ENCODE data around the gene MKI67. TPM values are rescaled to one million over a fixed set of nuclear protein-coding genes. Genes with fewer than 3 reads are reported as not detected.

The MKI67 gene
- total and polyA plus RNA-seq, 2 of the 13 experiments (the other 11 are each of a cell fraction or from before 2014, with no cell fraction given): 6.7 to 22.9 TPM

- BruUV-seq (replicated peaks): no TSS peak
- no peaks in the 10 kb centered on the region for H3K4me1 ChIP-seq (ENCODE audit: insufficient read depth, low read length)
- ChIA-PET POLR2A (no interaction called here), CTCF (ENCODE audit: low intra/inter-chr PET ratio, low total read pairs) (no interaction called here)
- H3K9ac ChIP-seq (ENCODE audit: insufficient read depth, low read depth, low read length): no peak overlapping the region
- no peak overlapping the region for H2AFZ ChIP-seq (ENCODE audit: low read length)
- ATAC-seq (no peak), DNase-seq (ENCODE audit: low spot score) (no peak), FAIRE-seq (no peak)
- in situ Hi-C loops (cut with HindIII; ENCODE audit: extremely low pct_ligation_motif_present, low pct_unique_long_range_greater_than_20kb): no loop called here
- no peak overlapping the region for H3K27ac ChIP-seq (ENCODE audit: extremely low read length, insufficient read depth, low read length)
- no peaks in the 10 kb centered on the region for H4K20me1 ChIP-seq (ENCODE audit: insufficient read depth, low read length)
- H3K4me2 ChIP-seq (ENCODE audit: low read depth, low read length): no peak overlapping the region
- peaks cover 1 to 5% of the 10 kb centered on the region in 2 experiments; a peak in 2 of 5 replicates for H3K27me3 ChIP-seq (ENCODE audit: control insufficient read depth in 1 of 2, insufficient read depth in 2 of 2, low read length in 2 of 2)
- intact Hi-C loops (cut with micrococcal nuclease; ENCODE audit: unreplicated experiment): no loop called here
- H3K36me3 ChIP-seq (replicated peaks in 1 of 2; ENCODE audit: control insufficient read depth in 1 of 2, insufficient read depth in 2 of 2, low read length in 2 of 2): no peaks in the 10 kb centered on the region
- H3K4me3 ChIP-seq (replicated peaks in 1 of 3; ENCODE audit: insufficient read depth in 1 of 3, low read depth in 2 of 3, low read length in 3 of 3): no peak overlapping the region
- WGBS (ENCODE audit: low lambda C conversion rate): 67% methylated on average over 16 of the region's 25 CpGs
- no peaks in the 10 kb centered on the region for H3K9me3 ChIP-seq (ENCODE audit: low read length)
- no peaks in the 10 kb centered on the region for H3K79me2 ChIP-seq (ENCODE audit: insufficient read depth, low read length)
- no peak for TF ChIP-seq XBP1 (CRISPR knock-in tag; IDR thresholded peaks at IDR 0.05)
- no peak for TF ChIP-seq HES4 (CRISPR knock-in tag; IDR thresholded peaks at IDR 0.05; ENCODE audit: borderline replicate concordance)
Measured at GRCh38 chr10:128055061-128055868, 71.0 kb downstream of the MKI67 start.

GRCh38 chr10:128054163-128054970, 71.9 kb downstream of the MKI67 start:
- ChIA-PET CTCF (ENCODE audit: low intra/inter-chr PET ratio, low total read pairs) (no interaction called here), POLR2A (no interaction called here)
- Histone ChIP-seq H3K27ac (ENCODE audit: extremely low read length, insufficient read depth, low read length) (no peak overlapping the region), H3K4me3 (replicated peaks in 1 of 3; ENCODE audit: insufficient read depth in 1 of 3, low read depth in 2 of 3, low read length in 3 of 3) (no peak overlapping the region), H2AFZ (ENCODE audit: low read length) (no peak overlapping the region), H3K9me3 (ENCODE audit: low read length) (no peaks in the 10 kb centered on the region), H3K9ac (ENCODE audit: insufficient read depth, low read depth, low read length) (no peak overlapping the region), H3K36me3 (replicated peaks in 1 of 2; ENCODE audit: control insufficient read depth in 1 of 2, insufficient read depth in 2 of 2, low read length in 2 of 2) (no peaks in the 10 kb centered on the region), H3K27me3 (ENCODE audit: control insufficient read depth in 1 of 2, insufficient read depth in 2 of 2, low read length in 2 of 2) (peaks cover 1 to 9% of the 10 kb centered on the region in 2 experiments; a peak in 1 of 5 replicates), H4K20me1 (ENCODE audit: insufficient read depth, low read length) (no peaks in the 10 kb centered on the region), H3K4me1 (ENCODE audit: insufficient read depth, low read length) (no peaks in the 10 kb centered on the region), H3K4me2 (ENCODE audit: low read depth, low read length) (no peak overlapping the region), H3K79me2 (ENCODE audit: insufficient read depth, low read length) (no peaks in the 10 kb centered on the region)
- WGBS (ENCODE audit: low lambda C conversion rate): 61% methylated on average over 10 of the region's 16 CpGs
- in situ Hi-C loops (cut with HindIII; ENCODE audit: extremely low pct_ligation_motif_present, low pct_unique_long_range_greater_than_20kb) (no loop called here), intact Hi-C loops (cut with micrococcal nuclease; ENCODE audit: unreplicated experiment) (no loop called here)
- ATAC-seq (no peak), FAIRE-seq (no peak), DNase-seq (ENCODE audit: low spot score) (no peak)
- BruUV-seq (replicated peaks): no TSS peak
- TF ChIP-seq ATF1 (CRISPR knock-in tag; IDR thresholded peaks at IDR 0.05) (no peak), LRRFIP1 (CRISPR knock-in tag; conservative IDR thresholded peaks at IDR 0.05) (no peak), MEIS1 (CRISPR knock-in tag; IDR thresholded peaks at IDR 0.05; ENCODE audit: borderline replicate concordance) (no peak), TOPORS (CRISPR knock-in tag; IDR thresholded peaks at IDR 0.05) (no peak), ZNF616 (CRISPR knock-in tag; IDR thresholded peaks at IDR 0.05; ENCODE audit: low read depth) (no peak), NCOA1 (CRISPR knock-in tag; IDR thresholded peaks at IDR 0.05) (no peak), NRL (CRISPR knock-in tag; IDR thresholded peaks at IDR 0.05; ENCODE audit: borderline replicate concordance) (no peak), E2F1 (CRISPR knock-in tag; IDR thresholded peaks at IDR 0.05) (no peak), AGO1 (IDR thresholded peaks at IDR 0.05; ENCODE audit: low read depth, low read length, poor library complexity, severe bottlenecking) (no peak), SP140L (CRISPR knock-in tag; IDR thresholded peaks at IDR 0.05; ENCODE audit: borderline replicate concordance) (no peak)
